Pulmonary artery endothelial cell (primary cell): ENCODE measurements around the gene FTO. TPM values are rescaled to one million over a fixed set of nuclear protein-coding genes. Genes with fewer than 3 reads are reported as not detected.

Experiments
- DNase-seq: peaks from one replicate; pipeline ENCODE4 v3.0.0-alpha.2; 2011; ENCODE audit warnings: low read depth, low spot score
- total RNA-seq: library from RNA; depleted of rRNA; stranded (reverse); fragments of >200 nt; gene quantifications from 2 replicates; pipeline ENCODE4 v1.2.3, GENCODE V29; 2014

Gene FTO
- total RNA-seq, 1 donor from 2014 or later: 57.4 TPM

GRCh38 chr16:54115558-54115957 lies 411.6 kb downstream of the FTO start:
- no peak for DNase-seq

GRCh38 chr16:54116124-54116655 lies 412.2 kb downstream of the FTO start:
- DNase-seq: no peak

GRCh38 chr16:54118846-54119245 lies 414.9 kb downstream of the FTO start:
- DNase-seq: no peak

- no peak for DNase-seq
Observed at GRCh38 chr16:54120846-54121480, 417.0 kb downstream of the FTO start.

GRCh38 chr16:54121539-54122295 lies 417.8 kb downstream of the FTO start:
- no peak for DNase-seq

- no peak for DNase-seq
Observed at GRCh38 chr16:54123766-54124165, 419.8 kb downstream of the FTO start.

GRCh38 chr16:54125751-54126655 lies 422.0 kb downstream of the FTO start:
- DNase-seq: no peak

- DNase-seq: no peak
Observed at GRCh38 chr16:54126907-54127306, 423.0 kb downstream of the FTO start.

GRCh38 chr16:54128629-54129234 lies 424.8 kb downstream of the FTO start:
- no peak for DNase-seq

- no peak for DNase-seq
Observed at GRCh38 chr16:54129810-54130209, 425.9 kb downstream of the FTO start.

GRCh38 chr16:54135361-54136275 lies 431.7 kb downstream of the FTO start:
- peak; percentile 7 for DNase-seq

- no peak for DNase-seq
Observed at GRCh38 chr16:54136276-54136625, 432.3 kb downstream of the FTO start.

GRCh38 chr16:54140057-54140787 lies 436.3 kb downstream of the FTO start:
- DNase-seq: no peak

- DNase-seq: no peak
Observed at GRCh38 chr16:54140788-54141136, 436.8 kb downstream of the FTO start.

- DNase-seq: no peak
Observed at GRCh38 chr16:54142787-54143186, 438.8 kb downstream of the FTO start.

GRCh38 chr16:54143410-54143809 lies 439.5 kb downstream of the FTO start:
- DNase-seq: no peak

- no peak for DNase-seq
Observed at GRCh38 chr16:54143934-54144571, 440.1 kb downstream of the FTO start.

GRCh38 chr16:54144572-54144947 lies 440.6 kb downstream of the FTO start:
- no peak for DNase-seq

GRCh38 chr16:54145881-54146280 lies 441.9 kb downstream of the FTO start:
- no peak for DNase-seq
